H1 (cell line): ENCODE results near the gene PELI2. TPM values are rescaled to one million over a fixed set of nuclear protein-coding genes. Genes with fewer than 3 reads are reported as not detected.

ENCODE experiments used
- CTCF ChIA-PET: fragments of 300-600 bp; sonication (Branson Sonifier 250); formaldehyde crosslinking; loops from one replicate; lab custom pipeline; 2021; ENCODE audit not compliant: partially characterized antibody; lab: Charles Lee
- POLR2A ChIA-PET: fragments of 300-600 bp; sonication (Branson Sonifier 250); formaldehyde crosslinking; loops from one replicate; lab custom pipeline; 2021; ENCODE audit warnings: inconsistent platforms; ENCODE audit not compliant: partially characterized antibody; lab: Charles Lee
- DNase-seq, 2 experiments: peaks; one replicate each; pipeline versions ENCODE4 v3.0.0 to v3.0.0-alpha.2; 2010 to 2022; ENCODE audit warnings: low spot score in 2 of 2, low read depth in 1 of 2, mixed read lengths in 1 of 2
- FAIRE-seq: peaks from 2 replicates; lab custom pipeline; 2011; peaks lifted over from hg19 to GRCh38; lab: Jason Lieb, UNC
- H2AFZ ChIP-seq: 2 replicates; pipeline ENCODE4 v1.8.1; 2012; ENCODE audit warnings: low read length, inconsistent platforms
- H2AK5ac ChIP-seq: 2 replicates; pipeline ENCODE4 v1.6.1; 2013; ENCODE audit warnings: low read depth, low read length
- H2BK120ac ChIP-seq: replicated peaks from 2 replicates; pipeline ENCODE3; 2013; ENCODE audit warnings: low read depth, low read length, inconsistent platforms
- H2BK12ac ChIP-seq: 2 replicates; pipeline ENCODE4 v1.6.1; 2013; ENCODE audit warnings: low read depth, low read length
- H2BK15ac ChIP-seq: 2 replicates; pipeline ENCODE4 v1.6.1; 2013; ENCODE audit warnings: low read length
- H2BK20ac ChIP-seq: 2 replicates; pipeline ENCODE4 v1.6.1; 2013; ENCODE audit warnings: low read length
- H2BK5ac ChIP-seq: 2 replicates; pipeline ENCODE4 v1.6.1; 2013; ENCODE audit warnings: low read depth, low read length
- H3K14ac ChIP-seq: 2 replicates; pipeline ENCODE4 v1.6.1; 2013; ENCODE audit warnings: inconsistent platforms; ENCODE audit not compliant: insufficient read length
- H3K18ac ChIP-seq: 2 replicates; pipeline ENCODE4 v1.6.1; 2013; ENCODE audit warnings: low read length; ENCODE audit errors: extremely low read depth
- H3K23ac ChIP-seq: 2 replicates; pipeline ENCODE4 v1.6.1; 2013; ENCODE audit warnings: inconsistent platforms; ENCODE audit not compliant: insufficient read length
- H3K23me2 ChIP-seq: 2 replicates; pipeline ENCODE4 v1.6.1; 2013; ENCODE audit warnings: low read depth, low read length
- H3K27ac ChIP-seq: 2 replicates; pipeline ENCODE4 v1.6.1; 2011; ENCODE audit warnings: low read depth, low read length, inconsistent platforms
- H3K27me3 ChIP-seq, 4 experiments: replicated peaks in 1 of 4; 1 replicate in 1 of 4; 2 replicates in 3 of 4; pipeline versions ENCODE4 v1.6.1 to v1.8.1; 2011 to 2013; ENCODE audit warnings: low read length in 3 of 4, mild to moderate bottlenecking in 3 of 4, inconsistent platforms in 2 of 4, mixed read lengths in 2 of 4, moderate library complexity in 1 of 4; ENCODE audit not compliant: control insufficient read depth in 3 of 4, insufficient read depth in 3 of 4; ENCODE audit errors: extremely low read depth in 1 of 4
- H3K36me3 ChIP-seq, 4 experiments: 2 replicates each; pipeline versions ENCODE4 v1.6.1 to v1.8.1; 2011 to 2013; ENCODE audit warnings: mild to moderate bottlenecking in 4 of 4, low read length in 3 of 4, moderate library complexity in 2 of 4, control low read depth in 1 of 4, inconsistent platforms in 1 of 4; ENCODE audit not compliant: insufficient read depth in 4 of 4, control insufficient read depth in 2 of 4
- H3K4ac ChIP-seq: replicated peaks from 2 replicates; pipeline ENCODE3; 2013; ENCODE audit warnings: low read length, low read depth, mixed read lengths, inconsistent platforms; ENCODE audit not compliant: insufficient read length
- H3K4me1 ChIP-seq, 4 experiments: replicated peaks in 1 of 4; 1 replicate in 1 of 4; 2 replicates in 3 of 4; pipeline versions ENCODE4 v1.6.1 to v1.8.1; 2011 to 2013; ENCODE audit warnings: low read length in 3 of 4, inconsistent platforms in 2 of 4, mixed read lengths in 1 of 4; ENCODE audit not compliant: insufficient read depth in 4 of 4, control insufficient read depth in 3 of 4
- H3K4me2 ChIP-seq, 2 experiments: 2 replicates each; pipeline versions ENCODE4 v1.6.1 to v1.8.1; 2011 to 2013; ENCODE audit warnings: low read depth in 2 of 2, low read length in 2 of 2, control low read depth in 1 of 2, inconsistent platforms in 1 of 2, mild to moderate bottlenecking in 1 of 2; ENCODE audit not compliant: insufficient read depth in 1 of 2
- H3K4me3 ChIP-seq, 4 experiments: fragments of 200-600, 300-600 bp in 1 of 4; sonication (generic), shearing (Covaris generic), sonication (Bioruptor Twin) in 1 of 4; 2 replicates each; pipeline versions ENCODE4 v1.5.1 to v1.8.1; 2011 to 2016; ENCODE audit warnings: low read length in 4 of 4, low read depth in 3 of 4, control low read depth in 2 of 4, inconsistent platforms in 2 of 4, mild to moderate bottlenecking in 2 of 4, mixed read lengths in 1 of 4, moderate library complexity in 1 of 4; ENCODE audit not compliant: insufficient read depth in 2 of 4; ENCODE audit errors: extremely low read depth in 1 of 4
- H3K56ac ChIP-seq: replicated peaks from 2 replicates; pipeline ENCODE3; 2013; ENCODE audit warnings: low read depth, mild to moderate bottlenecking, mixed read lengths, low read length, inconsistent platforms; ENCODE audit not compliant: insufficient read length
- H3K79me1 ChIP-seq: 2 replicates; pipeline ENCODE4 v1.6.1; 2013; ENCODE audit warnings: low read depth, low read length, control low read depth
- H3K79me2 ChIP-seq, 2 experiments: 2 replicates each; pipeline versions ENCODE4 v1.6.1 to v1.8.1; 2012 to 2013; ENCODE audit warnings: low read length in 2 of 2, mild to moderate bottlenecking in 2 of 2, inconsistent platforms in 1 of 2; ENCODE audit not compliant: insufficient read depth in 2 of 2, control insufficient read depth in 1 of 2
- H3K9ac ChIP-seq, 4 experiments: replicated peaks in 1 of 4; 1 replicate in 1 of 4; 2 replicates in 3 of 4; pipeline versions ENCODE4 v1.6.1 to v1.8.1; 2011 to 2013; ENCODE audit warnings: low read depth in 3 of 4, low read length in 3 of 4, control low read depth in 2 of 4, mild to moderate bottlenecking in 2 of 4, moderate library complexity in 2 of 4, inconsistent platforms in 1 of 4; ENCODE audit errors: extremely low read depth in 1 of 4
- H3K9me3 ChIP-seq, 2 experiments: 2 replicates each; pipeline versions ENCODE4 v1.6.1 to v1.8.1; 2012 to 2013; ENCODE audit warnings: mild to moderate bottlenecking in 2 of 2, moderate library complexity in 2 of 2, control low read depth in 1 of 2, inconsistent platforms in 1 of 2, low read depth in 1 of 2, low read length in 1 of 2, mixed read lengths in 1 of 2; ENCODE audit not compliant: insufficient read depth in 2 of 2
- H4K20me1 ChIP-seq, 2 experiments: replicated peaks in 1 of 2; 2 replicates each; pipeline versions ENCODE3 to v1.8.1; 2011 to 2013; ENCODE audit warnings: inconsistent platforms in 2 of 2, low read length in 2 of 2, mild to moderate bottlenecking in 1 of 2; ENCODE audit not compliant: insufficient read depth in 2 of 2, control insufficient read depth in 1 of 2
- H4K5ac ChIP-seq: 2 replicates; pipeline ENCODE4 v1.6.1; 2013; ENCODE audit warnings: low read length, low read depth, mixed read lengths, inconsistent platforms; ENCODE audit not compliant: insufficient read length
- H4K8ac ChIP-seq: 2 replicates; pipeline ENCODE4 v1.8.0; 2013; ENCODE audit warnings: mild to moderate bottlenecking, moderate library complexity, low read length, inconsistent platforms; ENCODE audit not compliant: insufficient read depth; ENCODE audit errors: extremely low read depth
- H4K91ac ChIP-seq: replicated peaks from 2 replicates; pipeline ENCODE3; 2013; ENCODE audit warnings: low read length, mixed read lengths, inconsistent platforms; ENCODE audit not compliant: insufficient read length
- EGR1 ChIP-seq: IDR thresholded peaks from 2 replicates; pipeline ENCODE4 v1.6.1; 2011; ENCODE audit warnings: low read depth, low read length, borderline replicate concordance
- POLR2A ChIP-seq, 2 experiments: IDR thresholded peaks; 1 replicate in 1 of 2; 2 replicates in 1 of 2; pipeline ENCODE4 v1.6.1; 2011; ENCODE audit warnings: low read depth in 2 of 2, low read length in 2 of 2, mild to moderate bottlenecking in 2 of 2; ENCODE audit errors: control extremely low read depth in 1 of 2
- RAD21 ChIP-seq, 2 experiments: IDR thresholded peaks in 1 of 2; conservative IDR thresholded peaks in 1 of 2; 2 replicates each; pipeline ENCODE4 v1.6.1; 2011; ENCODE audit warnings: low read depth in 2 of 2, low read length in 2 of 2, improper control_type of control experiment in 1 of 2, inconsistent platforms in 1 of 2, mild to moderate bottlenecking in 1 of 2, moderate library complexity in 1 of 2
- WGBS, 2 experiments: shearing (Covaris generic) in 1 of 2; methylation state at CpG; one replicate each; pipeline versions ENCODE4 v1.1.6 to v1.1.7; 2013 to 2015; ENCODE audit warnings: low lambda C conversion rate in 2 of 2, mixed read lengths in 2 of 2, inconsistent platforms in 1 of 2, low coverage in 1 of 2, missing lambda C conversion rate in 1 of 2; ENCODE audit not compliant: insufficient replicate concordance in 2 of 2, insufficient coverage in 1 of 2, insufficient read length in 1 of 2; ENCODE audit errors: extremely low coverage in 1 of 2, missing lambda C conversion rate in 1 of 2; 5-methylcytosine and 5-hydroxymethylcytosine counted together
- polyA plus RNA-seq, 7 experiments: library from polyadenylated mRNA; depleted of rRNA in 3 of 7; stranded (reverse) in 5 of 7; unstranded in 2 of 7; fragments of >200 nt in 5 of 7; fragments of 200-250 nt in 2 of 7; gene quantifications; 1 replicate in 5 of 7; 2 replicates in 1 of 7; 4 replicates in 1 of 7; pipeline versions ENCODE4 v1.2.1 to v1.2.3, GENCODE V29; 2011 to 2013; ENCODE audit warnings: missing spikeins in 2 of 7, mixed read lengths in 2 of 7
- total RNA-seq: library from RNA; stranded (reverse); fragmentation: NEBNext Ultra II Directional; extraction: Animal tissue kit (Norgen Biotek cat#: 25700); gene quantifications from 2 replicates; pipeline ENCODE4 v1.2.1, GENCODE V29; 2021

Gene PELI2
- total and polyA plus RNA-seq, 2 of the 8 experiments (the other 6 are each of a cell fraction or from before 2014, with no cell fraction given): 14.6 to 25.7 TPM

DNA sequence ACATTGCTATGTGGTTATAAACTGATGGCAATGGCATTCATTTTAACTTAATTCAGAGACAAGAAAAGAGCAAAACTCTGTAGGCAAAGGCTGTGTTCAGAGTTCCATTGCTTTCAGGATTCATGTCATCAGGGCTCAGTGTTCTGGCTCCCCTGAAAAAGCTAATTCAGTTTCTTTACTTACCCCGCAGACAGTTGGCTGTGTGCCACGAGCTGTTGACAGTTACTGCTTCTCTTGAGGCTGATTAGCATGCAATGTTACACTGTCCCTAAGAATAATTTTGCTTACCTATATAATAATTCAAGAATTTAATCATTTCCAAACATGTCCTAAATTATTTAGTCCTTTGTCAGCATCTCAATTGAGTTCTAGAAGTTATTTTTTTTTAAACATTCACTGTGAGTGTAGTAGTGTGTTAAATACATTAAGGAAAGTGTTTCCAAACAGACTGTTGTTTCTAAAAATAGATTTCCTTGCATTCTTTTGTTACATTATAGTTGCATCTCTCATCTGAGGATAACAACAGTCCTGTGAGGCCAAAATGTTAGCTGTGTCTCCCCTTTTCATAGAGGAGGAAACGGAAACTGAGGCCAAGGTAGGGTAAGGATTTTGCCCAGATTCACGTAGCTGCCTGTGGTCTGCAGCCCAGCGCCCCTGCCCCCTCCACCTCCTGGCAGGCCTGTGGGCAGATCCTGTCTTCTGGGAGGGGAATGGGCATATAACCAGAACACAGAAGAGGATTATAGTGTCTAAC lies 98.6 kb downstream of the PELI2 start:
- H3K4me1 ChIP-seq: no peaks in the 10 kb centered on the region
- H3K79me2 ChIP-seq: no peaks in the 10 kb centered on the region
- ChIA-PET POLR2A (interaction anchor here (1.4 kb wide), 1 partner anchor 34 kb away, joined by 3 read pairs; no protein-coding TSS in a partner anchor), CTCF (no interaction called here)
- H2BK15ac ChIP-seq: no peak overlapping the region
- no peak overlapping the region for H3K4ac ChIP-seq
- no peak overlapping the region for H3K9ac ChIP-seq
- H4K20me1 ChIP-seq: no peaks in the 10 kb centered on the region
- H3K18ac ChIP-seq: no peak overlapping the region
- TF ChIP-seq RAD21 (IDR thresholded peaks at IDR 0.05 in 1 of 2, conservative IDR thresholded peaks at IDR 0.05 in 1 of 2; ENCODE audit: low read depth in 2 of 2, low read length in 2 of 2) (no peak), POLR2A (IDR thresholded peaks at IDR 0.05; ENCODE audit: control extremely low read depth in 1 of 2, low read depth in 2 of 2, low read length in 2 of 2) (no peak), EGR1 (no peak)
- H3K27me3 ChIP-seq: no peaks in the 10 kb centered on the region
- no peak overlapping the region for H3K23ac ChIP-seq
- no peaks in the 10 kb centered on the region for H3K9me3 ChIP-seq
- no peak overlapping the region for H2BK20ac ChIP-seq
- no peak overlapping the region for H3K14ac ChIP-seq
- no peak overlapping the region for H3K4me2 ChIP-seq
- no peak overlapping the region for H3K27ac ChIP-seq
- no peak overlapping the region for H3K56ac ChIP-seq
- no peak overlapping the region for H4K8ac ChIP-seq
- FAIRE-seq: no peak
- H2AK5ac ChIP-seq: no peak overlapping the region
- no peak overlapping the region for H4K91ac ChIP-seq
- H3K79me1 ChIP-seq: peaks cover 2% of the 10 kb centered on the region; the same call in 1 of the 2 replicates
- no peaks in the 10 kb centered on the region for H3K36me3 ChIP-seq
- WGBS, 2 experiments: 93% methylated on average over 5 of the region's 5 CpGs; no CpG with 5 or more reads in 1 of the 2 experiments
- H4K5ac ChIP-seq: no peak overlapping the region
- no peak overlapping the region for H3K4me3 ChIP-seq
- H2BK120ac ChIP-seq: no peak overlapping the region
- no peak overlapping the region for H2BK5ac ChIP-seq
- H2AFZ ChIP-seq: no peak overlapping the region
- no peaks in the 10 kb centered on the region for H3K23me2 ChIP-seq
- no peak for DNase-seq
- H2BK12ac ChIP-seq: no peak overlapping the region
